Neuron (in vitro differentiated cells): ENCODE measurements around the gene LINGO1.
A peak's percentile ranks its signal among the peaks of the same experiment; 100 is the strongest.

Experiments
- H2AFZ ChIP-seq: one replicate; pipeline ENCODE4 v1.6.1; 2013; ENCODE audit warnings: low read depth, mild to moderate bottlenecking, inconsistent platforms, low read length, moderate library complexity
- H3K27me3 ChIP-seq: one replicate; pipeline ENCODE4 v1.6.1; 2013; ENCODE audit warnings: low read length; ENCODE audit not compliant: insufficient read depth
- H3K36me3 ChIP-seq: one replicate; pipeline ENCODE4 v1.6.1; 2013; ENCODE audit warnings: low read length; ENCODE audit not compliant: insufficient read depth
- H3K4me1 ChIP-seq: one replicate; pipeline ENCODE4 v1.6.1; 2013; ENCODE audit warnings: low read length; ENCODE audit not compliant: insufficient read depth
- H3K4me3 ChIP-seq: 2 replicates; pipeline ENCODE4 v1.5.1; 2013; ENCODE audit warnings: mild to moderate bottlenecking, low read length, moderate library complexity
- H3K9me3 ChIP-seq: one replicate; pipeline ENCODE4 v1.6.1; 2013; ENCODE audit warnings: low read length

LINGO1 gene

DNA sequence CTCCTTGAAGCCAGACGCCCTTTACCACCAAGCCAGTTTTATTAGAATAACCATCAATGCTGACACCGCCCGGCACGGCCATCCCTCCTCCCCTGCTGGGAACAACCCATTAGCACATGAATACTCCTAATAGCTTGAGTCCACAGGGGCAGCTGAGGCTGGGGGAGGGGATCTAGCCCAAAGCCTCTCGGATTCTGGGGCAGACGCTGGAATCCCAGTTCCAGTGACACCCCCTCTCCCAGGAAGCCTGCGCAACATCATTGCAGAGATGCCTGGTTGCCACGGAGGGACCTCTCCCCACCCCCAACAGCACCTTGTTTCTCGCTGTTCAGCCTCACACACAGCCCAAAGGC lies 1.2 kb upstream of the LINGO1 start:
- Histone ChIP-seq H3K9me3 (no peaks in the 10 kb centered on the region), H2AFZ (no peak overlapping the region), H3K27me3 (peaks cover 23% of the 10 kb centered on the region), H3K36me3 (no peaks in the 10 kb centered on the region), H3K4me3 (no peak overlapping the region), H3K4me1 (peaks cover 31% of the 10 kb centered on the region)

DNA sequence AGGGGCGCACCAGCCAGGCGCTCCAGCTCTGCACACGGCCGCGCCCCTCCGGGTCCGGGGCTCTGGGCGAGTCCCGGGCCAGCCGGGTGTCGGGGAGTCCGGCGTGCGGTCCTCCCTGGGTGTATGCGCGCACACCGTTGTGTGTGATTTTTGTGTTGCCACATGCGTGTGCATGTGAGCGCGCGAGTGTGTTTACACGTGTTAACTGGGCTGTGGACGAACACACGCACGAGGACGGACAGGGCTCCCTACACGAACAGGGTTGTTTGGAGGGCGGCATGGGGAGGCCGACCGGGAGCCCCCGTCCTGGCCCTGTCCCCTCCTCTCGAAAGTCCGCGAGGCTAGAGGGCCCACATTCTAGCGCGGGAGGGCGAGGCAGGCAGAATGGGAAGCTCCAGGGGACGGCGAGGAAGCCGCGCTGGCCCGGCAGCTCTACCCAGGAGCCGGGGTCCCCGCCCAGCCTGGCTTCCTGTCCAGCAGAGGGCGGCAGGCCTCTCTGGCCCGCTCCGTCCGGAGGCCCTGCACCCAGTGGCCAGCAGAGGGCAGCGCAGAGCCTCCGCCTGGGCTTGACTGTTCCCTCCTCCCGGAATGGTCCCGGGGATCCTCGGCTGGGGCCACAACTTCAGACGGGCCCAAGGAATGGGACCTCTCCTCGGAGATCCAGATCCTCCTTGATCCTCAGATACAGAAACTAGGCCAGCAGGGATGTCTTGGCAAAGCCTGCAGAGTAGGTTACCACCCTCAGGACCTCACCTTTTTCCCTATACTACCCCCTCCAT lies 611 bp upstream of the LINGO1 start:
- H3K9me3 ChIP-seq: no peaks in the 10 kb centered on the region
- H3K36me3 ChIP-seq: no peaks in the 10 kb centered on the region
- peak overlapping the region; percentile 46 for H2AFZ ChIP-seq
- peaks cover 31% of the 10 kb centered on the region for H3K4me1 ChIP-seq
- peaks cover 21% of the 10 kb centered on the region for H3K27me3 ChIP-seq
- H3K4me3 ChIP-seq: peak overlapping the region; percentile 61

DNA sequence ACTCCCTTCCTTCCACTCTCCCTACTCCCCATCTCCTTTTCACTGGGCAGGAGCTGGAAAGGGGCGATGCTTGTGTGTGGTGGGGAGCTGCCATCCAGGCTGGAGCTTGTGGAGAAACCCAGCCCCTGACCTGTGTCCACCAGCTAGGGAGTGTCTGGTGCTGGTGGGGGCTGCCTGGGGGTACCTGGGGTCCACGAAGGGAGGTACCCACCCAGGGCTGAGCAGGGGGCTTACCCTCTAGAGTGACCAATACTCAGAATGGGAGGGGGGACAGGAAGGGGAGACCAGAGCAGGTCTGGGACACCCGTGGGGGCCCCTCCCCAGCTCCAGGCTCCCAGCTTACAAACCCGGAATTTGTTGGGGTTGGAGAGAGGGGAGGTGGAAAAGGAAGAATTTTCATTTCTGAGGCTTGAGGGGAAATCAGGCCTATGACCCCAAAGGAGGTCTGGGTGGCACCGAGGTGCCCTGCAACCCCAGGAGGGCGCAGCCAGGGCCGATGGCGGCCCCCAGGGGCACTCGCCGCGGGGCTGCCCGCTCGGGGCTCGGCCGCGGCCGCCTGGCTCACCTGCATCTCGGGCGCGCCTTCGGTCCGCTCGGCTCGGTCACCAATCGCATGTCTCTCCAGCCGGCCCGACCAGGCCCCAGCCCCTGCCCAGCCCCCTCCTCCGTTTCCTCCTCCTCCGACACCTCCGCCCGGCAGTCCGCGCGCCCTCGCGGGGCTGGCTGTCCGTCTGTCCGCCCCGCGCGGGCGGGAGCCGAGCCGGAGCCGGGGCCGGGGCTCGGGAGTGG lies 773 bp downstream of the LINGO1 start:
- Histone ChIP-seq H3K36me3 (no peaks in the 10 kb centered on the region), H2AFZ (no peak overlapping the region), H3K9me3 (no peaks in the 10 kb centered on the region), H3K4me3 (peak overlapping the region; percentile 61), H3K27me3 (peaks cover 15% of the 10 kb centered on the region), H3K4me1 (peaks cover 36% of the 10 kb centered on the region)

GRCh38 chr15:77630956-77631744 lies 1.6 kb downstream of the LINGO1 start:
- Histone ChIP-seq H3K9me3 (no peaks in the 10 kb centered on the region), H3K4me1 (peaks cover 36% of the 10 kb centered on the region), H3K27me3 (peaks cover 12% of the 10 kb centered on the region), H3K36me3 (no peaks in the 10 kb centered on the region), H2AFZ (no peak overlapping the region), H3K4me3 (peak overlapping the region; percentile 61)

GRCh38 chr15:77630056-77630455 lies 2.7 kb downstream of the LINGO1 start:
- no peak overlapping the region for H3K4me3 ChIP-seq
- no peak overlapping the region for H2AFZ ChIP-seq
- H3K4me1 ChIP-seq: peaks cover 36% of the 10 kb centered on the region
- peaks cover 2% of the 10 kb centered on the region for H3K27me3 ChIP-seq
- no peaks in the 10 kb centered on the region for H3K9me3 ChIP-seq
- no peaks in the 10 kb centered on the region for H3K36me3 ChIP-seq

- peaks cover 35% of the 10 kb centered on the region for H3K4me1 ChIP-seq
- H3K27me3 ChIP-seq: no peaks in the 10 kb centered on the region
- H3K36me3 ChIP-seq: no peaks in the 10 kb centered on the region
- no peaks in the 10 kb centered on the region for H3K9me3 ChIP-seq
- H2AFZ ChIP-seq: no peak overlapping the region
- H3K4me3 ChIP-seq: no peak overlapping the region
Measured at GRCh38 chr15:77629070-77630030, 3.4 kb downstream of the LINGO1 start.

DNA sequence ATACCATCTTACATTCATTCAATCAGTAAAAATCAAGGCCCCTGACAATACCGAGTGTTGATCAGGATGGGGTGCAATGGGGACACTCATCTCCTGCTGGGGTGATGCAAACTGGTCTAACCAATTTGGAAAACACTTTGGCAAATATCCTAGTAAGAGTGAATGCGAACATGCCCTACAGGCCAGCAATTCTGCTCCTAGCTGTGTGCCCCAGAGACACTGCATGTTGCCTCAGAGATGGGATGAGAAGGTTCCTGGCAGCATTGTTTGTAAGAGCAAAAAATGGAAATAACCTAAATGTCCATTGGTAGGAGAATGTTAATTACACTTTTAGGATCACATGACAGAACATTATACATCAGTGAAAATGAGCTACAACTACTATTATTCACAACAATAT lies 4.7 kb downstream of the LINGO1 start:
- no peaks in the 10 kb centered on the region for H3K27me3 ChIP-seq

GRCh38 chr15:77627581-77627980 lies 5.1 kb downstream of the LINGO1 start:
- H3K4me1 ChIP-seq: peaks cover 38% of the 10 kb centered on the region
- no peaks in the 10 kb centered on the region for H3K36me3 ChIP-seq
- H3K9me3 ChIP-seq: no peaks in the 10 kb centered on the region
- no peaks in the 10 kb centered on the region for H3K27me3 ChIP-seq
- no peak overlapping the region for H3K4me3 ChIP-seq
- H2AFZ ChIP-seq: no peak overlapping the region

More for the DNA sequence above, 4.7 kb downstream of the LINGO1 start:
- H3K9me3 ChIP-seq: no peaks in the 10 kb centered on the region
- no peak overlapping the region for H2AFZ ChIP-seq
- no peaks in the 10 kb centered on the region for H3K36me3 ChIP-seq
- peaks cover 34% of the 10 kb centered on the region for H3K4me1 ChIP-seq
- H3K4me3 ChIP-seq: no peak overlapping the region

GRCh38 chr15:77627067-77627466 lies 5.6 kb downstream of the LINGO1 start:
- H3K4me3 ChIP-seq: no peak overlapping the region
- H3K4me1 ChIP-seq: peaks cover 42% of the 10 kb centered on the region
- H2AFZ ChIP-seq: no peak overlapping the region
- H3K9me3 ChIP-seq: no peaks in the 10 kb centered on the region
- H3K27me3 ChIP-seq: no peaks in the 10 kb centered on the region
- no peaks in the 10 kb centered on the region for H3K36me3 ChIP-seq

- no peaks in the 10 kb centered on the region for H3K27me3 ChIP-seq
Measured at GRCh38 chr15:77626002-77626401, 6.7 kb downstream of the LINGO1 start.

GRCh38 chr15:77625376-77625775 lies 7.3 kb downstream of the LINGO1 start:
- Histone ChIP-seq H3K9me3 (no peaks in the 10 kb centered on the region), H3K4me3 (no peak overlapping the region), H2AFZ (no peak overlapping the region), H3K27me3 (no peaks in the 10 kb centered on the region), H3K4me1 (peaks cover 30% of the 10 kb centered on the region), H3K36me3 (no peaks in the 10 kb centered on the region)

More at GRCh38 chr15:77626002-77626401, 6.7 kb downstream of the LINGO1 start:
- Histone ChIP-seq H3K9me3 (no peaks in the 10 kb centered on the region), H3K4me1 (peaks cover 36% of the 10 kb centered on the region), H2AFZ (no peak overlapping the region), H3K4me3 (no peak overlapping the region), H3K36me3 (no peaks in the 10 kb centered on the region)

DNA sequence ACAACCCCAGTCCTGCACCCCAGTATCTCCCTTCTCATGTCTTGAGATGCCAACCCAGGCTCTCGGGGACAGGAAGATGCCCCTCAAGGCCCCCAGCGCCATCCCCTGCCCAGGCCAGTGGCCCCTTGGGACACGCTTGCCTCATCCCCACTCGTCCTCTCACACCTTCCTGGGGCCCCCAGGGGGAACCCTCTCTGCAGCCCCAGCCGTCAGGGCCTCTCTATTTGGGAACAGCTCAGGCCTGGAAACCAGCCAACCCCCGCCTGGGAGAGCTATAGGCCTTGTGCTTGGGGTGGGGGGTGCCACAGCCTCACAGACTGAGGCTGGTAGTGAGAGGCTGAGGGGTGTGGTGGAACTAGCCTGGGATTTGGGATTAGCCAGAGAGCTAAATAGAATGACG lies 7.8 kb downstream of the LINGO1 start:
- no peaks in the 10 kb centered on the region for H3K9me3 ChIP-seq
- H3K4me3 ChIP-seq: no peak overlapping the region
- H3K36me3 ChIP-seq: no peaks in the 10 kb centered on the region
- no peaks in the 10 kb centered on the region for H3K27me3 ChIP-seq
- peaks cover 29% of the 10 kb centered on the region for H3K4me1 ChIP-seq
- H2AFZ ChIP-seq: no peak overlapping the region
